ENCODE data around the gene TLK1. TPM values are rescaled to one million over a fixed set of nuclear protein-coding genes. Genes with fewer than 3 reads are reported as not detected.

The TLK1 gene
- total and polyA plus RNA-seq, 4 donors, result 7.7 to 19.6 (median 15.6) TPM

- Histone ChIP-seq H3K27ac (ENCODE audit: low read depth in 1 of 2, low read length in 2 of 2) (no peak overlapping the region), H3K36me3 (ENCODE audit: control insufficient read depth in 4 of 4, insufficient read depth in 3 of 4, low read depth in 1 of 4, low read length in 3 of 4) (no peaks in the 10 kb centered on the region), H3K4me1 (ENCODE audit: control insufficient read depth in 4 of 4, insufficient read depth in 4 of 4, low read length in 3 of 4) (no peaks in the 10 kb centered on the region), H3K4me3 (ENCODE audit: low read depth in 1 of 3, low read length in 3 of 3) (no peak overlapping the region), H3K9ac (ENCODE audit: low read depth in 1 of 2, low read length in 2 of 2) (no peak overlapping the region), H3K9me3 (ENCODE audit: control insufficient read depth in 4 of 4, low read length in 3 of 4) (no peaks in the 10 kb centered on the region), H3K27me3 (ENCODE audit: control insufficient read depth in 4 of 4, insufficient read depth in 4 of 4, low read length in 3 of 4) (no peaks in the 10 kb centered on the region)
- no peak for DNase-seq (ENCODE audit: low spot score)
- WGBS, result 86% methylated on average over 2 of the region's 2 CpGs
- TF ChIP-seq EGR1 (IDR thresholded peaks at IDR 0.05; ENCODE audit: low read depth in 2 of 2) (no peak), CTCF (IDR thresholded peaks at IDR 0.05; ENCODE audit: low read depth, low read length, missing input control) (no peak), NR2F2 (IDR thresholded peaks at IDR 0.05) (no peak), HNF4G (IDR thresholded peaks at IDR 0.05) (no peak), TAF1 (conservative IDR thresholded peaks at IDR 0.05) (no peak), GABPA (IDR thresholded peaks at IDR 0.05 in 1 of 2, conservative IDR thresholded peaks at IDR 0.05 in 1 of 2) (no peak), REST (IDR thresholded peaks at IDR 0.05) (no peak), HNF4A (conservative IDR thresholded peaks at IDR 0.05) (no peak), RAD21 (IDR thresholded peaks at IDR 0.05) (no peak), ZBTB33 (IDR thresholded peaks at IDR 0.05) (no peak), FOXA1 (IDR thresholded peaks at IDR 0.05) (no peak), ATF3 (IDR thresholded peaks at IDR 0.05) (no peak), FOXA2 (IDR thresholded peaks at IDR 0.05) (no peak), JUND (IDR thresholded peaks at IDR 0.05) (no peak), SP1 (IDR thresholded peaks at IDR 0.05) (no peak), YY1 (IDR thresholded peaks at IDR 0.05) (no peak), MAX (IDR thresholded peaks at IDR 0.05) (no peak)
These were observed 13.4 kb upstream of the TLK1 start for GRCh38 chr2:171174075-171174474.

GRCh38 chr2:171173087-171173486 lies 12.4 kb upstream of the TLK1 start:
- Histone ChIP-seq H3K4me1 (ENCODE audit: control insufficient read depth in 4 of 4, insufficient read depth in 4 of 4, low read length in 3 of 4) (no peaks in the 10 kb centered on the region), H3K36me3 (ENCODE audit: control insufficient read depth in 4 of 4, insufficient read depth in 3 of 4, low read depth in 1 of 4, low read length in 3 of 4) (no peaks in the 10 kb centered on the region), H3K9me3 (ENCODE audit: control insufficient read depth in 4 of 4, low read length in 3 of 4) (no peaks in the 10 kb centered on the region), H3K4me3 (ENCODE audit: low read depth in 1 of 3, low read length in 3 of 3) (no peak overlapping the region), H3K27ac (ENCODE audit: low read depth in 1 of 2, low read length in 2 of 2) (no peak overlapping the region), H3K9ac (ENCODE audit: low read depth in 1 of 2, low read length in 2 of 2) (no peak overlapping the region), H3K27me3 (ENCODE audit: control insufficient read depth in 4 of 4, insufficient read depth in 4 of 4, low read length in 3 of 4) (no peaks in the 10 kb centered on the region)
- no peak for DNase-seq (ENCODE audit: low spot score)
- 93% methylated on average over 1 of the region's 1 CpG for WGBS
- TF ChIP-seq RXRA (IDR thresholded peaks at IDR 0.05) (no peak), EGR1 (IDR thresholded peaks at IDR 0.05; ENCODE audit: low read depth in 2 of 2) (no peak), RAD21 (IDR thresholded peaks at IDR 0.05) (no peak)
